Mononuclear cell (primary cell): ENCODE results near the gene KLF6. TPM values are rescaled to one million over a fixed set of nuclear protein-coding genes. Genes with fewer than 3 reads are reported as not detected.

ENCODE experiments used
- H3K27me3 ChIP-seq: 2 replicates; pipeline ENCODE4 v1.6.0; 2011; ENCODE audit warnings: low read length, control low read depth; ENCODE audit not compliant: insufficient read depth
- H3K4me1 ChIP-seq: 2 replicates; pipeline ENCODE4 v1.5.1; 2011; ENCODE audit warnings: mild to moderate bottlenecking, low read length, control low read depth; ENCODE audit not compliant: insufficient read depth
- H3K4me3 ChIP-seq: 2 replicates; pipeline ENCODE4 v1.5.1; 2011; ENCODE audit warnings: mild to moderate bottlenecking, low read length, moderate library complexity
- H3K9me3 ChIP-seq: 2 replicates; pipeline ENCODE4 v1.5.1; 2011; ENCODE audit warnings: low read depth, mild to moderate bottlenecking, control low read depth, low read length
- total RNA-seq: library from RNA; depleted of rRNA; stranded (reverse); fragments of >200 nt; gene quantifications from one replicate; pipeline ENCODE4 v1.2.3, GENCODE V29; 2012

Gene KLF6
- total RNA-seq, 1 donor = 606 TPM

DNA sequence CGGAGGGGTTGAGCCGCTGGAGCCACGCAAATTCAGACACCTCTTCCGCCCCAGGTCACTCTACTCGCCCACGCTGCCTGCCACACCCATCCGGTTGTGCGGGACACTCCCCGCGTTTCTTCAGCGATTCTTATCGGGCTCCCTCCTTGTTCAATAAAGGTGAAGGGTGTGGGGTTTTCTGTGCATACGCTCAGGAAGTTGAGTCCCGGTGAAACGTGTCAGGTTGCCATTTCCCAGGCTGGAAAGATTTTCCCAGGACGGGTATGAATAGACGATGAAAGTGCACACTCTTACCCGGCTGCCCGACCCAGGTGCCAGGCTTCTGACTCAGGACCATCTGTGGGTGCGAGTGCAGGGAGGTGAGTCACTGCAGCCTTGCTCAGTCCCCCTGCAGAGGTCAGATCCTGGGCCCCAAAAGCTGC lies 22.0 kb downstream of the KLF6 start:
- peaks cover 96% of the 10 kb centered on the region for H3K4me1 ChIP-seq

DNA sequence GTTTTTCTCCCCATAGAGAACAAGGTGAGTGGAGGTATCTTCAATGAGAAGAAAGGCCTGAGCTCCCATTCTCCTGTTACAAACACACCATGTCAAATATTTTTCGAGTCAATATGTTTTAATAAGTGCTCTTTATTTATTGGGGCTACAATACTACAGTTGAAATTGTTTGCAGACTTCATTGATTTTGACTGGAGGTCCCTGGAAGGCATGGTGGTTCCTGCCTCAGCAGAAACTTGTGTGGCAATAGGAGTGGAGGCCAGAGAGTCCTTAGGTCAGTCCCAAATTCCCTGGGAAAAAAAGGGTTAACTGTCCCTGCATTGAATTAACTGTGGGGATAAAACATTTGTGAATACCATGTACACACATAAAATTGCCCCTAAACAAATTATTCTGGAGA lies 22.7 kb downstream of the KLF6 start:
- no peaks in the 10 kb centered on the region for H3K9me3 ChIP-seq
- no peak overlapping the region for H3K4me3 ChIP-seq
- H3K27me3 ChIP-seq = no peaks in the 10 kb centered on the region
- H3K4me1 ChIP-seq = peaks cover 96% of the 10 kb centered on the region

More for the DNA sequence above, 22.0 kb downstream of the KLF6 start:
- no peaks in the 10 kb centered on the region for H3K27me3 ChIP-seq
- H3K4me3 ChIP-seq = no peak overlapping the region
- no peaks in the 10 kb centered on the region for H3K9me3 ChIP-seq

DNA sequence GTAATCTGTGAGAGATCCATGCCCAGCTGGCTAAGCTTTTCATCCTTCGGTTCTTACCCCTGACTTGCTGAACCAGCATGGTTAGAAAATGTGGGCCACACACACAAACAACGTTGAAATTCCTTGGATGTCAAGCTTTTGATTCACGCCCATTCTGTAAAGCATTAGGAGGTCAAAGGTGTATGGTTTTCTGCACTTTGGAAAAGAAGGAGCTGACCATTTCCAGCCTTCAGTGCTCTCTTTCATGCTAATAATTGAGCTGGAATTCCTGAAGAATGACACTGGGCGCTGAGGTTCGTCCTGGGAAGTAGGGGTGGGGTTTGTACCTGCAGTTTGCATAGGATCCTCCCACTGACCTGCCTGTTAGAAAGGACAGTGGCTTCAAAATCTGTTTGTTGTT lies 23.1 kb downstream of the KLF6 start:
- Histone ChIP-seq H3K9me3 (no peaks in the 10 kb centered on the region), H3K27me3 (no peaks in the 10 kb centered on the region), H3K4me3 (no peak overlapping the region), H3K4me1 (peaks cover 97% of the 10 kb centered on the region)

DNA sequence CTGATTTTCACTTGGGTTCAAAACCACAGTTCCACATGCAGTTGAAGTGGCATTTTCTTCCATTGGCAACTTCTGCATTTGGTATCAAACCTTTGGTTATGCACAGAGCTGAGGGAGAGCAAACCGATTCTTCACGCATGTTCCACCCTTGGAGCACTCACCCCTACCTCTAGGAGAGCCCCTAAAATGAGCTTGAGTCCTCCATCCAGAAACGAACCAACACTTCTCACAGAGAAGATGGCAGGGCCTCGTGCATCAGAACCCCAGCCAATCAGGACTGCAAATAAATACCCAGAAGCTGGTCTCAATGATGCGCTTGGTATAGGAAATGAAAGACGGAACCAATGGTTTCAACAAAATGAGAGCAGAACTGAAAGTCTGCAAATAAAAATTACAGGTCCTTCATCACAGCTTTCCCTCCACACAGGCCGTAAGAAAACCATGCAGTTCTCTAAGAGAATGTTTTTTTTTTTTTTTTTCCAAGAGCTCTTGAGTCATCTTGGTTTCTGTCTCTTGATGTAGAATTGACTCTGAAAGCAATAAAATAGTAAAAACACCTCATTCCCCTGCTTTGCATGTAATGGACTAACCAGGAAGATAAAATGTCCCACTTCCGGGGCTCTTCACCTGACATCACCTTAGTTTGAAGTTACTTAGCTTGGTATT lies 23.9 kb downstream of the KLF6 start:
- H3K9me3 ChIP-seq = no peaks in the 10 kb centered on the region
- no peaks in the 10 kb centered on the region for H3K27me3 ChIP-seq

DNA sequence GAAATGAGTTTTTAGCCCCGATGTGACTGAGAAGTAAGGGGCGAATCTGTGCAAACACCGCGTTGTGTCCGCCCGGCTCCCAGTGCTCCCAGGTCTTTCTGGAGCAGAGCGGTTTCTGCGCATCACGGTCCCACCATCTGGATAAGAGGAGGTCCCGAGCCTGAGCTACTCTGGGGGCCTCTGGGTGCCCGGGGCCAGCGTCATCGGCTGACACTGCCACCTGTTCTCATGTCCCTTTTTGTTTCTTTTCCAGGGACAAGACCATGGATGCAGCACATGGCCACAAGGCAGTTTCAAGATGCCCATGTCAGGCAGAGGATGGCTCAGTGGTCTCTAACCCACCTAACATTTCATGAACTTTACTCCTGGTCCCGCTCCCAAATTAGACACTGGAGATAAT lies 24.9 kb downstream of the KLF6 start:
- H3K4me1 ChIP-seq = peaks cover 97% of the 10 kb centered on the region
- no peak overlapping the region for H3K4me3 ChIP-seq
- H3K9me3 ChIP-seq = no peaks in the 10 kb centered on the region
- H3K27me3 ChIP-seq = no peaks in the 10 kb centered on the region

More for the DNA sequence above, 23.9 kb downstream of the KLF6 start:
- peaks cover 97% of the 10 kb centered on the region for H3K4me1 ChIP-seq
- H3K4me3 ChIP-seq = no peak overlapping the region

DNA sequence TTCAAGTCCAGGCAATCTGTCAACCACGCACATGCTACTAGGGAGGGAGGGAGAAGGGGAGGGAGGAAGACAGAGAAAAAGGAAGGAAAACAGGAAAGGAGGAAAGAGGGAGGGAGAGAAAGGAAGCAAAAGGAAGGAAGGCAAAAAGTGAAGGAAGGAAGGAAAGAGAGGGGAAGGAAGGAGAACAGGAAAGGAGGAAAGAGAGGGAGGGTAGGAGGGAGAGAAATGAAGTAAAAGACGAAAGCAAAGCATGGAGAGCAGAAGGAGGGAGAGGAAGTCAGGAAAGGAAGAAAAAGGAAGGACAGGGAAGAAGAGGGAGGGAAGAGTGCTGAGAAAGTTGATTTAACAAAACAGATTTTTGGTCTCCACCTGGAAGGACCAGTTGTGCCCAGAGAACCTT lies 25.6 kb downstream of the KLF6 start:
- H3K4me3 ChIP-seq = no peak overlapping the region
- H3K27me3 ChIP-seq = no peaks in the 10 kb centered on the region
- peaks cover 96% of the 10 kb centered on the region for H3K4me1 ChIP-seq

DNA sequence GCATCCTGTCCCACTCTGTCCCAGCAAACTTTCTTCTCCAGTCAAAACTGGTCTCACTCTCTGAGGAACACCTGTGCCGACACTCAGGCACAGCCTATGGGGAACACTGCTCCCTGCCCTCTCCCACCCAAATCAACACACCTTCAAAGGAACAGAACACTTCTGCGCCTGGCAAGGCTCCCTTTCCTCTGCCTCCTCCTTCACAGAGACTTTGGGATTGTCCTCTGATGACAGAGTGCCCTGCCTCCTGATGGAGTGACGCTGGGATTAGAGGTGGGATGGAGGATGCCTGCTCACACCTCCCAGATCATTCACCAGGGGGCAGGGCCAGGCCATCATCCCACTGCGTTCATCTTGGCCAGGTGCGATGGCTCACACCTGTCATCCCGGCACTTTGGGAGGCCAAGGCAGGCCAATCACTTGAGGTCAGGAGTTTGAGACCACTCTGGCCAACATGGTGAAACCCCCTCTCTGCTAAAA lies 26.5 kb downstream of the KLF6 start:
- H3K9me3 ChIP-seq = no peaks in the 10 kb centered on the region
- no peak overlapping the region for H3K4me3 ChIP-seq
- peaks cover 87% of the 10 kb centered on the region for H3K4me1 ChIP-seq
- no peaks in the 10 kb centered on the region for H3K27me3 ChIP-seq

More for the DNA sequence above, 25.6 kb downstream of the KLF6 start:
- H3K9me3 ChIP-seq = no peaks in the 10 kb centered on the region

DNA sequence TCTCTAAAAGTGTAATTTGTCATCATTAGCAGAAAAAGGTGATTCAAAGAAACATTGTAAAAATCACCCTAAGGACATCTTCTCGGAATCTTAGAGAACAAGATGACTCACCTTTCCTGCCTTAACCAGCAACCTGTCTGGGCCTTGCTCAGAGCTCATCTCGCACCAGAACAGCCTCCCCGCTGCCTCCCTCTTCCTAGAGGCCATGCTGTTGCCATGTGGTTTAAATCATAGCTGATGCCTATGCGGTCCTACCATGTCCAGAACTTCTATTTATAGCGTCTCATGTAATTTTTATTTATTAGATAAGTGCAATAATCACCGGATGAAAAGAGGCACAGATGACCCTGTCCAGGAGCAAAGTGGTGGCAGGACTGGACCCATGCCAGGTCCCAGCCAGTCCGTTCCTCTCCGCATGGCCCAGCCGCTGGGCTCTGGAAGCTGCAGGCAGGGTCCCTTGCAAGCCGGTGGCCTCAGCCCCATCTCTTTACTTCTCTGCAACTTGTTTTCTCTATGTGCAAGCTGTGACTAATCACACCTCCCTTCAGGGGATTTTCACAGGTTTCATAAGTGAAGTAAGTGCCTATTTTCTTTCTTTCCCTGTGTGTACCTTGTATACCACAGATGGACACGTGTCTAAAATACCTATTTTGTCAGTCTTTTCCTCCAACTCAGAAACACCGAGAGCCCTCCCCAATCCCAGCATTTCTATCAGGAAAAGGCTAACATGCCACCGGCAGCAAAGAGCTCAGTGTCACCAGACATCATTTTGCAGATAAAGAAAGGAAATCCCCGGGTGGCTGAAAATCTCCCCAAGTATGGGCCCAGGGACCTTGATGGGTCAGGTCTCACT lies 27.1 kb downstream of the KLF6 start:
- Histone ChIP-seq H3K4me3 (no peak overlapping the region), H3K4me1 (peaks cover 80% of the 10 kb centered on the region), H3K9me3 (no peaks in the 10 kb centered on the region), H3K27me3 (no peaks in the 10 kb centered on the region)

DNA sequence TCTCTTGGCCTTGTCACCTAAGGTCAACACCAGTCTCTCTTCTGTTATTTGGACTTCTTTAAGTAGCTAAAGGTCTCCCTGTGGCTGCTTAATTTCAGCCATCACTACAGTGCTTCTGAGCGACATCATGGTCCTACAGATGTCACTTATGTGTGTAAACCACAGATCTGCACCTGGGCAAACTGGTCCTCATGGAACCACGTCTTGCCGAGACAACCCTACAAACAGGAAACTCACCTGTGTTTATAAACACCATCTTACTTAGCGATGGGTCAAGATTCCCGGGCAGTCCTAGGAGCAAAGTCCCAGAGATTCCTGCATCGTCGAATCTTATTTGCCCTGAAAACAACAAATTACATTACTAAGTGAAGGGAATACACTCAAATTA lies 27.8 kb downstream of the KLF6 start:
- no peaks in the 10 kb centered on the region for H3K27me3 ChIP-seq
- H3K9me3 ChIP-seq = no peaks in the 10 kb centered on the region
- no peak overlapping the region for H3K4me3 ChIP-seq
- H3K4me1 ChIP-seq = peaks cover 74% of the 10 kb centered on the region

DNA sequence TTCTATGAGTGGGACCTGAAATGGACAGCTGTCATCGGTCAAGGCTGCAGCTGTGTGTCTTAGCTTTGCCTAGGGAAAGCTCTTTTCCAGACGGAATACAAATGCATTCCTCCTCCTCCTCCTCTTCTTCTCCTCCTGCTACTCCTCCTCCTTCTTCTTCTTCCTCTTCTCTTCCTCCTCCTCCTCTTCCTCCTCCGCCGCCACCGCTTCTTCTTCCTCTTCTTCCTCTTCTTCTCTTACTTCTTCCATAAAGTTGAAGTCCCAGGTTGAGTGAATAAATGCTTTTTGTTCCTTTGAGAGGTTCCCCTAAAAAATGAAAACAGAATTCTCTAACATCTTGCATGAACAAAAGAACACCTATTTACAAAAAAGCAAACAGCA lies 28.7 kb downstream of the KLF6 start:
- Histone ChIP-seq H3K27me3 (no peaks in the 10 kb centered on the region), H3K9me3 (no peaks in the 10 kb centered on the region), H3K4me1 (peaks cover 65% of the 10 kb centered on the region), H3K4me3 (no peak overlapping the region)

DNA sequence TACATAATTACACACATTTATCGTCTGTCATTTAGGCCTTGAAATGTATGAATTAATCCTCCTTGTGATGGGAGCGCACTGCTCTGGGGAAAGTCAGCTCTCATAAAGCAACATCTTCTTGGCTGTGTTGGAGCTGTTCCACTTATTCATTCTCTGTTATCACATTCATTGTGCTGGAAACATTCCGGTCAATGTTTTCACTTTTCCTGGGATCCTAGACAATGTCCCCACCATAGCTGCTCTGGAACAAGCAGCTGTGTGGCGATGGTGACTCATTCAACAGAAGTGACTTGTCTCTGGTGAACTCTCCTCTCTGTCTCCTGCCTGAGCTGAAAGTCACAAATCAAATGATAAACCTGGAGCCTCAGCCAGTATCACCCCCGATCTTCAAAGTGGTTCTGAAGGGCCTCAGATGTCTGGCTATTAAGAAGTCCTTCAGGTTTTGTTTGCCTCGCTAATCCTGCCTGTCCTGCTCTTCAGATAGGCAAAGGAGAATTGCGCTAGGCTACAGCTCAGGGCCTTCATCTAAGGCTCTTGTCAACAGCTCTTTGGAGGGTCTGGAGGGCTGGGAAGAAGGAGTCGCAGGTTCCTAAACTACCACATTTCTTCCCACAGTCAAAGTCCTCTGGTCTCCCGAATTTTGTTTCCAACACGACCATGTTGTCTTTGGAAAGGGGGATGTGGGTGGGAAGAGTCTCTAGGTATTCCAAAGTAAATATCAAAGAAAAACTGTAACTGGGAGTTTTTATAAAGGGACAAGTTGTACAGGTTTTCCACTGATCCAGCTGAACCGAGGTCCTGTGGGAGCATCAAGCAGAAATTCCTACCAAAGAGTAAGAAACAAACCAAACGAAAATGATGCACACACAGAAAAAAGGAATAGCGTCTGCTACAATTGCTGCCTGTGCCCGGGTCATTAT lies 29.3 kb downstream of the KLF6 start:
- no peaks in the 10 kb centered on the region for H3K27me3 ChIP-seq
- H3K9me3 ChIP-seq = no peaks in the 10 kb centered on the region
- H3K4me1 ChIP-seq = peaks cover 59% of the 10 kb centered on the region
- H3K4me3 ChIP-seq = no peak overlapping the region

DNA sequence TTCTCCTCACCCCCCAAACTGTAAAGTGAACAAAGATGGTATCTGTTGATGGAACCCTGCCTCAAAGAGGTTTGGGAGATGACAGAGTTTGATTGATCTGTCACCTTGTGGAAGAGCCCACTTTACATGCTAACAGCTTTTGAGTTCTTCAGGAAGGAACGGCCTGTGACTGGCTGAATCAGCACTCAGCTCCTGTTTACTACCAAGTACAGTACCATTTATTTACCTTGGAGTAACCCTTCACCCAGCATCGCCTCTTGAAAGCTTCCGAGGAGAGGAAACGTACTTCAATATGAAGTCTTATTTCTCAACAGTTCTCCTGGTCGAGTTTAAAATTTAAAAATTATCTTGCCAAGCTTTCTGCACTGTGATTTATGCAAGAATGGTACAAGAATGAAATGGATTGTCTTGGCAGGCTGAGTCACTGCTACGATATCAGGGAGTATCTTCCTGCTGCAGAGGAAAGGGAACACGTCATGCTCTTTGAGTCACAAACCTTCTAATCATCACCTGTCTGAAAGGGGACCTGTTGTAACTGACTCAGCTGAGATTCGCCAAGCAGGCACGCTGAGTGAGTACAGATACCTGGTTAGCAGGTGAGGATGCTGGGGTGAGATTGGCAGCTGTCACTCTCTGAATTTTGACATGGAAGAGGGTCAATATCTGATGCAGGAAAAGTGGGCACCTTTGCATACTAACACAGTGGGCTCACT lies 30.1 kb downstream of the KLF6 start:
- Histone ChIP-seq H3K9me3 (no peaks in the 10 kb centered on the region), H3K4me1 (peaks cover 58% of the 10 kb centered on the region), H3K27me3 (no peaks in the 10 kb centered on the region), H3K4me3 (no peak overlapping the region)

DNA sequence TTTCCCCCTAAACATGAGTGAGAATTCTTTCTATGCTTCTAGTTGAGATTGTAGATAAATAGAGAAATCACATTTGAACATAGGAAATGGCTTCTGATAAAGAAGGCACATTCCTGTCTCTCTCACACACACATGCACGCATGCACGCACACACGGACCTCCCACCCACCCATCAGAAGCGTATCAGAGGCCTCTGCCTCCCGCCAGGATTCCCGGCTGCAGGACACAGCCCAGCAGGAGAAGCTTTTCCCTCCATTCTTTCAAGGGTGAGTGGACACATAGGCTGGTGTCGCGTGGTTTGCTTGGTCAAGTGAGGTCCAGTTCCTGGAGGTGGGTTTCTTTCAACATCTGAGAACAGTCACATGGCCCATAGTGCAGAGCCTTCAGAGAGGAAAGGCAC lies 34.2 kb downstream of the KLF6 start:
- Histone ChIP-seq H3K4me1 (peaks cover 35% of the 10 kb centered on the region), H3K9me3 (no peaks in the 10 kb centered on the region), H3K4me3 (no peak overlapping the region), H3K27me3 (no peaks in the 10 kb centered on the region)

DNA sequence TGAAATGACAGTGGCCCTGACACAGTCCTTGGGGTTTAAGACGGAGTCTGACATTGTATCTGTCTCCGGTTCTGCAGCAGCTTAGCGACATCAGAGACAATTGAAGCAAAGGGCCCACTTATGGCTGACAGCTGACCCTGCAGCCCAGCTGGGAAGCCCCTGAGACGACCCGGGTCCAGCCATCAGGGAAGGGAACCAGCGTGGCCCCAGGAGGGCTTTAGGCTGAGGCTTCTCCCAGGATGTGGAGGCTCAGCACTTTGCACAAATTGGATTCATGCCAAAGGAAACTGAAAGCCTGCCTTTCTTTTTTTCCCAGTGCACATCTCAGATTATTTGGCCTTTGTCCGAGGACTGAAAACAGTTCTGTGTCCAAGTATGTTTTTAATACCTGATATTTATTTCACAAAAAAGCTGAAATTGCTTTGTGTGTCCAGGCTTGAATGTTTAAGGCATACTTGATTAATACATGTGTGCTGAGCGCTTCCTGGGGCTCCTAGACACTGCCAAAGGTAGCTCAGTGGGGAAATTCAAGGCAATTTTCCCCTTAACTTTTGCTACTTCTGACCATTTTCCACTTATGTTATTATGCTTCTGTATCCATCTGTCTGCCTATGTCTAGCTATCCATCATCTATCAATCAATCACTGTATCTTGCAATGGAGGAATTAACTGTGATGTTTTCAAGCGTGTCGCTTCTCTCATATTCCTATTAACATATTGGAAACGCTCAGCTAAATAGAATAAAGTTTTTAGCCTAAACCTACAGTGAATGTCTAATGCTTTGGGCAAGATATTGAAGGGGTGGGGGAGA lies 34.8 kb downstream of the KLF6 start:
- H3K9me3 ChIP-seq = no peaks in the 10 kb centered on the region
- peaks cover 29% of the 10 kb centered on the region for H3K4me1 ChIP-seq
- H3K27me3 ChIP-seq = no peaks in the 10 kb centered on the region
- no peak overlapping the region for H3K4me3 ChIP-seq
